OCI-LY1 (cell line): ENCODE results near the gene MPDU1.

Experiments used
- EZH2 ChIP-seq: fragments of 200-600 bp; sonication (generic), shearing (Covaris generic); IDR thresholded peaks from 2 replicates; pipeline ENCODE4 v1.8.0; 2017; ENCODE audit warnings: borderline replicate concordance, mixed run types, mild to moderate bottlenecking, antibody characterized with exemption, low read length, moderate library complexity, mixed read lengths
- TF ChIP-seq, protein P1 (sequence below): fragments of 200-600 bp; sonication (generic), shearing (Covaris generic); IDR thresholded peaks from 2 replicates; pipeline ENCODE4 v1.5.1; 2017; ENCODE audit warnings: mild to moderate bottlenecking, antibody characterized with exemption, low read length, moderate library complexity, mixed read lengths

DNA sequence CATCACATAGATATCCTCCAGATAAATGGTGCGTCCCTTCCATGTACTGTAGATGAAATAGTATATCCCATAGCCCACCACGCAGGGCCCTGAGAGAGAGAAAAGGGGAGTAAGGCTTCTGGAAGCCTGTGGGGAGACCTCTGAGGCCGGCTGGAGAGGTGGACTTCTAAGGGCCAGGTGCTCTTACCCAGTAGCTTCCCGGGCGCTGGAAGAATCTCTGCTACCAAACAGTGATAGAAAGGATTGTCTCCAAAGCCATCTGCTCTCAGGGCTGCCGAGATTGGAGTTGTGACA lies 43.3 kb downstream of the MPDU1 start:
- TF ChIP-seq, protein P1, sequence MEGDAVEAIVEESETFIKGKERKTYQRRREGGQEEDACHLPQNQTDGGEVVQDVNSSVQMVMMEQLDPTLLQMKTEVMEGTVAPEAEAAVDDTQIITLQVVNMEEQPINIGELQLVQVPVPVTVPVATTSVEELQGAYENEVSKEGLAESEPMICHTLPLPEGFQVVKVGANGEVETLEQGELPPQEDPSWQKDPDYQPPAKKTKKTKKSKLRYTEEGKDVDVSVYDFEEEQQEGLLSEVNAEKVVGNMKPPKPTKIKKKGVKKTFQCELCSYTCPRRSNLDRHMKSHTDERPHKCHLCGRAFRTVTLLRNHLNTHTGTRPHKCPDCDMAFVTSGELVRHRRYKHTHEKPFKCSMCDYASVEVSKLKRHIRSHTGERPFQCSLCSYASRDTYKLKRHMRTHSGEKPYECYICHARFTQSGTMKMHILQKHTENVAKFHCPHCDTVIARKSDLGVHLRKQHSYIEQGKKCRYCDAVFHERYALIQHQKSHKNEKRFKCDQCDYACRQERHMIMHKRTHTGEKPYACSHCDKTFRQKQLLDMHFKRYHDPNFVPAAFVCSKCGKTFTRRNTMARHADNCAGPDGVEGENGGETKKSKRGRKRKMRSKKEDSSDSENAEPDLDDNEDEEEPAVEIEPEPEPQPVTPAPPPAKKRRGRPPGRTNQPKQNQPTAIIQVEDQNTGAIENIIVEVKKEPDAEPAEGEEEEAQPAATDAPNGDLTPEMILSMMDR: no peak
- no peak for TF ChIP-seq EZH2
